ENCODE data around the gene EPB41.

- TF ChIP-seq CTCF (IDR thresholded peaks at IDR 0.05) (peak in 3 of 4 experiments; percentile 95 to 100 (median 100)), POLR2AphosphoS5 (IDR thresholded peaks at IDR 0.05) (peak; percentile 93)
Measured at GRCh38 chr1:29124366-29125236, 210.2 kb downstream of the EPB41 start.
